Panc1 (cell line): ENCODE measurements around the gene FAM83E. TPM values are rescaled to one million over a fixed set of nuclear protein-coding genes. Genes with fewer than 3 reads are reported as not detected.
"Not testable (repeated sequence)": the region's sequence is repeated elsewhere in the genome, so short reads cannot be mapped to it uniquely, and the experiment has no call there.

Experiments used
- ATAC-seq: fragments of 200-7000 bp; cut with Tn5 transposase; 2 replicates; pipeline ENCODE4 v1.9.1; 2020; ENCODE audit warnings: mild to moderate bottlenecking, moderate library complexity
- BruUV-seq: library from RNA; stranded (reverse); fragments of 400-500 nt; replicated peaks from 2 replicates; lab custom pipeline; 2021; lab: Mats Ljungman, UMichigan
- CTCF ChIA-PET: fragments of 300-600 bp; sonication (Branson Sonifier 250); formaldehyde crosslinking; loops from one replicate; lab custom pipeline; 2022; ENCODE audit warnings: antibody characterized with exemption; lab: Charles Lee
- POLR2A ChIA-PET: fragments of 300-600 bp; sonication (Branson Sonifier 250); formaldehyde crosslinking; loops from one replicate; lab custom pipeline; 2022; ENCODE audit warnings: antibody characterized with exemption; lab: Charles Lee
- DNase-seq: peaks from one replicate; pipeline ENCODE4 v3.0.0-alpha.2; 2010; ENCODE audit warnings: low read depth, low spot score
- H3K27ac ChIP-seq: 2 replicates; pipeline ENCODE4 v1.5.1; 2011; ENCODE audit warnings: mild to moderate bottlenecking, low read length, inconsistent platforms
- H3K27me3 ChIP-seq: fragments of 200-500 bp; sonication (Bioruptor generic); 2 replicates; pipeline ENCODE4 v1.6.0; 2014; ENCODE audit warnings: low read length, inconsistent platforms; ENCODE audit not compliant: control insufficient read depth, insufficient read depth
- H3K36me3 ChIP-seq: fragments of 200-500 bp; sonication (Bioruptor generic); 2 replicates; pipeline ENCODE4 v1.5.1; 2014; ENCODE audit warnings: inconsistent platforms, mild to moderate bottlenecking, low read length, moderate library complexity; ENCODE audit not compliant: control insufficient read depth, insufficient read depth
- H3K4me1 ChIP-seq: 2 replicates; pipeline ENCODE4 v1.5.1; 2011; ENCODE audit warnings: inconsistent platforms, mild to moderate bottlenecking, low read length, moderate library complexity; ENCODE audit not compliant: control insufficient read depth, insufficient read depth
- H3K4me3 ChIP-seq, 2 experiments: 2 replicates each; pipeline ENCODE4 v1.5.1; 2011 to 2012; ENCODE audit warnings: low read depth in 2 of 2, low read length in 2 of 2, mild to moderate bottlenecking in 2 of 2, inconsistent platforms in 1 of 2, moderate library complexity in 1 of 2
- H3K9me3 ChIP-seq: fragments of 200-500 bp; sonication (Bioruptor generic); 2 replicates; pipeline ENCODE4 v1.5.1; 2014; ENCODE audit warnings: low read depth, mild to moderate bottlenecking, inconsistent platforms, low read length, moderate library complexity; ENCODE audit not compliant: control insufficient read depth, insufficient read depth
- CTCF ChIP-seq: fragments of 450-650 bp; IDR thresholded peaks from 2 replicates; pipeline ENCODE4 v1.5.1; 2017; ENCODE audit warnings: mild to moderate bottlenecking
- POLR2AphosphoS5 ChIP-seq: IDR thresholded peaks from 2 replicates; pipeline ENCODE4 v1.6.1; 2012; ENCODE audit warnings: mild to moderate bottlenecking, low read depth, low read length, moderate library complexity
- SIN3A ChIP-seq: IDR thresholded peaks from 2 replicates; pipeline ENCODE4 v1.6.1; 2012; ENCODE audit warnings: low read depth, mild to moderate bottlenecking, low read length, moderate library complexity, borderline replicate concordance; ENCODE audit not compliant: insufficient read depth
- TCF7L2 ChIP-seq: IDR thresholded peaks from 2 replicates; pipeline ENCODE4 v1.6.1; 2011; ENCODE audit warnings: mild to moderate bottlenecking, low read depth, low read length, inconsistent platforms
- in situ Hi-C: cut with HindIII; loops from 2 replicates; pipeline ENCODE4 v1.10.0; 2016; ENCODE audit warnings: low sequenced_read_pairs, low pct_unique_long_range_greater_than_20kb
- intact Hi-C: fragments of 100-400 bp; cut with micrococcal nuclease; formaldehyde crosslinking; loops from one replicate; pipeline ENCODE4 v1.10.0; 2022; ENCODE audit not compliant: unreplicated experiment
- total RNA-seq: library from RNA; stranded (reverse); gene quantifications from one replicate; pipeline ENCODE4 v1.2.1, GENCODE V29; 2021; ENCODE audit not compliant: unreplicated experiment
- TF ChIP-seq, protein P1 (sequence below), 2 experiments: IDR thresholded peaks; 2 replicates each; pipeline ENCODE4 v1.6.1; 2011 to 2012; ENCODE audit warnings: low read depth in 2 of 2, control low read depth in 1 of 2, low read length in 1 of 2, mild to moderate bottlenecking in 1 of 2, moderate library complexity in 1 of 2; ENCODE audit not compliant: insufficient read depth in 1 of 2

FAM83E gene
- total RNA-seq, 1 experiment from 2014 or later: 1.0 TPM

- Histone ChIP-seq H3K36me3 (no peaks in the 10 kb centered on the region), H3K4me1 (0 out of 2 replicates have a peak, but pooled peaks cover 4% of the 10 kb centered on the region), H3K27me3 (no peaks in the 10 kb centered on the region), H3K27ac (no peak overlapping the region), H3K9me3 (no peaks in the 10 kb centered on the region), H3K4me3 (no peak overlapping the region)
- DNase-seq: no peak
- BruUV-seq: no TSS peak
- ATAC-seq: no peak
- TF ChIP-seq SIN3A: no peak
- TF ChIP-seq, protein P1, sequence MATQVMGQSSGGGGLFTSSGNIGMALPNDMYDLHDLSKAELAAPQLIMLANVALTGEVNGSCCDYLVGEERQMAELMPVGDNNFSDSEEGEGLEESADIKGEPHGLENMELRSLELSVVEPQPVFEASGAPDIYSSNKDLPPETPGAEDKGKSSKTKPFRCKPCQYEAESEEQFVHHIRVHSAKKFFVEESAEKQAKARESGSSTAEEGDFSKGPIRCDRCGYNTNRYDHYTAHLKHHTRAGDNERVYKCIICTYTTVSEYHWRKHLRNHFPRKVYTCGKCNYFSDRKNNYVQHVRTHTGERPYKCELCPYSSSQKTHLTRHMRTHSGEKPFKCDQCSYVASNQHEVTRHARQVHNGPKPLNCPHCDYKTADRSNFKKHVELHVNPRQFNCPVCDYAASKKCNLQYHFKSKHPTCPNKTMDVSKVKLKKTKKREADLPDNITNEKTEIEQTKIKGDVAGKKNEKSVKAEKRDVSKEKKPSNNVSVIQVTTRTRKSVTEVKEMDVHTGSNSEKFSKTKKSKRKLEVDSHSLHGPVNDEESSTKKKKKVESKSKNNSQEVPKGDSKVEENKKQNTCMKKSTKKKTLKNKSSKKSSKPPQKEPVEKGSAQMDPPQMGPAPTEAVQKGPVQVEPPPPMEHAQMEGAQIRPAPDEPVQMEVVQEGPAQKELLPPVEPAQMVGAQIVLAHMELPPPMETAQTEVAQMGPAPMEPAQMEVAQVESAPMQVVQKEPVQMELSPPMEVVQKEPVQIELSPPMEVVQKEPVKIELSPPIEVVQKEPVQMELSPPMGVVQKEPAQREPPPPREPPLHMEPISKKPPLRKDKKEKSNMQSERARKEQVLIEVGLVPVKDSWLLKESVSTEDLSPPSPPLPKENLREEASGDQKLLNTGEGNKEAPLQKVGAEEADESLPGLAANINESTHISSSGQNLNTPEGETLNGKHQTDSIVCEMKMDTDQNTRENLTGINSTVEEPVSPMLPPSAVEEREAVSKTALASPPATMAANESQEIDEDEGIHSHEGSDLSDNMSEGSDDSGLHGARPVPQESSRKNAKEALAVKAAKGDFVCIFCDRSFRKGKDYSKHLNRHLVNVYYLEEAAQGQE (IDR thresholded peaks at IDR 0.05; ENCODE audit: insufficient read depth in 1 of 2, low read depth in 2 of 2, low read length in 1 of 2): no peak
- no peak for TF ChIP-seq POLR2AphosphoS5
- no peak for TF ChIP-seq TCF7L2
- TF ChIP-seq CTCF: no peak
- in situ Hi-C loops (no loop called here), intact Hi-C loops (no loop called here)
- CTCF ChIA-PET: no interaction called here
- POLR2A ChIA-PET: interaction anchor here (0.5 to 0.6 kb wide), 2 partner anchors 64 to 248 kb away, joined by 4 to 6 read pairs; no protein-coding TSS in a partner anchor
Measured at GRCh38 chr19:48582168-48582567, 32.7 kb downstream of the FAM83E start.

DNA sequence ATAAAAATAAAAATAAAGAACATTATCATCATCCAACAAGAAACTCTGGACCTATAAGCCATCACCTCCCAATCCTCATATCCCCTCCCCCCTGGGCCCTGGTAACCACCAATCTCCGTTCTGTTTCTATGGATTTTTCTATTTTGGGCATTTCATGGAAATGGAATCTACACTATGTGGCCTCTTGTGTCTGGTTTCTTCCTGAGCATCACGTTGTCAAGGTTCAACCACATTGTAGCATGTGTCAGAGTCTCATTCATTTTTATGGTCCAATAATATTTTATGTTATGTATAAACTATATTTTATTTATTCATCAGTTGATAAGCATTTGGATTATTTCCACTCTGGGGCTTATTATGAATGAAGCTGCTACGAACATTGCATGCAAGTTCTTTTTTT lies 36.0 kb downstream of the FAM83E start:
- Histone ChIP-seq H3K9me3 (no peaks in the 10 kb centered on the region), H3K4me1 (0 out of 2 replicates have a peak, but pooled peaks cover 5% of the 10 kb centered on the region), H3K36me3 (no peaks in the 10 kb centered on the region), H3K27ac (no peak overlapping the region), H3K27me3 (no peaks in the 10 kb centered on the region), H3K4me3 (no peak overlapping the region)
- intact Hi-C loops (no loop called here), in situ Hi-C loops (no loop called here)
- CTCF ChIA-PET: no interaction called here
- ATAC-seq (no peak), DNase-seq (no peak)
- TF ChIP-seq SIN3A (no peak), TCF7L2 (no peak), POLR2AphosphoS5 (no peak), CTCF (no peak)
- TF ChIP-seq, protein P1 (IDR thresholded peaks at IDR 0.05; ENCODE audit: insufficient read depth in 1 of 2, low read depth in 2 of 2, low read length in 1 of 2): no peak
- no TSS peak for BruUV-seq
- POLR2A ChIA-PET: no interaction called here

DNA sequence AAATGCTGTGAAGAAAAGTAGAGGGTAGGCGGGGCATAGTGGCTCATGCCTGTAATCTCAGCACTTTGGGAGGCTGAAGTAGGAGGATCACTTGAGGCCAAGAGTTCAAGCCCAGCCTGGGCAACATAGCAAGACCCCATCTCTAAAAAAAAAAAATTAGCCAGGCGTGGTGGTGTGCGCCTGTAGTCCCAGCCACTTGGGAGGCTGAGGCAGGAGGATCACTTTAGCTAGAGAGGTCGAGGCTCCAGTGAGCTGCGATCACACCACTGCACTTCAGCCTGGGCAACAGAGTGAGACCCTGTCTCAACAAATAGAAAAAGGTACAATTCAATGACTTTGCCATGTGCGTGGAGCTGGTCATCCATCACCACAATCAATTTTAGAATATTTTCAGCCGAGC lies 37.0 kb downstream of the FAM83E start:
- in situ Hi-C loops, H3K9me3 ChIP-seq, H3K27ac ChIP-seq, intact Hi-C loops, DNase-seq, ATAC-seq, H3K27me3 ChIP-seq, POLR2A ChIA-PET, H3K4me1 ChIP-seq, H3K4me3 ChIP-seq, H3K36me3 ChIP-seq, BruUV-seq: not testable (repeated sequence)
- CTCF ChIA-PET: interaction anchor here (0.6 kb wide), 1 partner anchor 72 kb away, joined by 3 read pairs; no protein-coding TSS in a partner anchor
